NCI-H2196 treated with DMSO at 0.1 percent for 48 hours (cell line): Measurements from ENCODE around the gene SLC13A3.

Experiments
- DNase-seq: peaks from one replicate; lab custom pipeline; 2025; ENCODE audit not compliant: unreplicated experiment; lab: John Stamatoyannopoulos, UW

SLC13A3 gene, protein sequence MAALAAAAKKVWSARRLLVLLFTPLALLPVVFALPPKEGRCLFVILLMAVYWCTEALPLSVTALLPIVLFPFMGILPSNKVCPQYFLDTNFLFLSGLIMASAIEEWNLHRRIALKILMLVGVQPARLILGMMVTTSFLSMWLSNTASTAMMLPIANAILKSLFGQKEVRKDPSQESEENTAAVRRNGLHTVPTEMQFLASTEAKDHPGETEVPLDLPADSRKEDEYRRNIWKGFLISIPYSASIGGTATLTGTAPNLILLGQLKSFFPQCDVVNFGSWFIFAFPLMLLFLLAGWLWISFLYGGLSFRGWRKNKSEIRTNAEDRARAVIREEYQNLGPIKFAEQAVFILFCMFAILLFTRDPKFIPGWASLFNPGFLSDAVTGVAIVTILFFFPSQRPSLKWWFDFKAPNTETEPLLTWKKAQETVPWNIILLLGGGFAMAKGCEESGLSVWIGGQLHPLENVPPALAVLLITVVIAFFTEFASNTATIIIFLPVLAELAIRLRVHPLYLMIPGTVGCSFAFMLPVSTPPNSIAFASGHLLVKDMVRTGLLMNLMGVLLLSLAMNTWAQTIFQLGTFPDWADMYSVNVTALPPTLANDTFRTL

DNA sequence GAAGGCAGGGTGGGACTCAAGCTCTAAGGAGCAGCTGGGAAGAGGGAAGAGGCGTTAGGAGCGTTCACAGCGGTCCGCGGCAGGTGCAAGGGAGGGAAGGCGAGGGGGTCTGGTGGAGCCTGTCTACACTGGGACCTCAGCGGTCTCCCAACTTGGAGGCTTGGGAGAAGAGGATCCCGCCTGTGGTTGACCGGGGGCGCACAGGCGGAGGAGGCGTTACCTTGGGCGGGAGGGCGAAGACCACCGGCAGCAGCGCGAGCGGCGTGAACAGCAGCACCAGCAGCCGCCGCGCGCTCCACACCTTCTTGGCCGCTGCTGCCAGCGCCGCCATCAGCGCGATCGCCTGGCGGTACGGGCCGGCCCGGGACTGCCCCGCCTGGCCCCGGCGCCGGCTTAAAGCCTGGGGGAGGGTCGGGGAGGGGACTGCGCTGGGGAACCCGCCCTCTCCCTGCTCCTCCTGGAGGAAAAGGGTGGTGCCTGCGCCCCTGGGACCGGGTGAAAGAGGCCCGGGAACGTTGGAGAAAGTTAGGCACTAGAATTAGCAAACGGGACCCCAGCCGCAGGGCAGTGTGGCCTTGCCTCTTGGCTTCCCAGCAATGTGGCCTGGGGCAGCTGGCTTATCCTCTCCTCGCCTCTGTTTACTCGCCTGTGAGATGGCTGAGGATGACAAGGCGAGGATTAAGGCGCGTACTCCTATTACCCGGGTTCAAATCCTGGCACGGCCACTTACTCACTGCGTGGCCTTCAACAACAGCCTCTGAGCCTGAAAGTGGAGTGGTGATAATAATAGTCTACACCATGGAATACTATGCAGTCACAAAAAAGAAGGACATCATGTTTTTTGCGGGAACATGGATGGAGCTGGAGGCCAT is at the start of gene SLC13A3:
Gene SLC13A3, minus strand, starts transcription at position 369 of the 872 bp plus-strand sequence. Its CDS starts 38 bp downstream, at position 331.
- DNase-seq: no peak

DNA sequence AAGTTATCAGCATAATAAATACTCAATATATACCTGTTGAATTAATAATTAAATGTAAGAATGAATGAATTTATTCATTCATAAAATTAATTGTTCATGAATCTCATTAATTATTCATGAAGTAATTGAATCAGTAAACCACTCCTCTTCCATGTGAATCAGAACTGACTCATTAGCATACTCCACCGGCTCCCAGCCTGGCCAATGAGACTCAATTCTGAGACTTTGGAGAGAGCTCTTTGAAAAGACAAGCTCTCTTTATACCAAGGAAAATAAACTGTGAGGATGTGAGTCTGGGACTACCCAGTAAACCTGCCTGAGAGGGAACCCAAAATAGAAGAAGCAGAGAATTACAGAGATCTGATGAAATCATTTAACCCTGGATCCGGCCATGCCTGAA is 49.8 kb upstream of the SLC13A3 start:
- no peak for DNase-seq

DNA sequence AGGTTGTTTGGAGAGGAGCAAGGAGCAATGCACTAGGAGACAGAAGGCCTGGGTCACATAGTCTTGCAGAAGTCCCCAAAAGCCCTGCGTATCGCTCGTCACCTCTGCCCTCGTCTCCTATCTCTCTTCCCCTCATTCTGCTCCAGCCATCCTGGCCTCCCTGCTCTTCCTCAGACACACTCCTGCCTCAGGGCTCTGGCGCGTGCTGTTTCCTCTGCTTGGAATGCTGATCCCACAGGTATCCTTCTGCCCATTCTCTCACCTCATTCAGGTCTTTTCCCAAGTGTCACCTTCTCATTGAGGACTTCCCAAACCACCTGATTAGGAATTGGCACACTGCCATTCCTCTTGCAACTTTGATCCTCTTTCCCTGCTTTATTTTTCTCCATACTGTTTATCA is 49.2 kb upstream of the SLC13A3 start:
- DNase-seq: no peak

DNA sequence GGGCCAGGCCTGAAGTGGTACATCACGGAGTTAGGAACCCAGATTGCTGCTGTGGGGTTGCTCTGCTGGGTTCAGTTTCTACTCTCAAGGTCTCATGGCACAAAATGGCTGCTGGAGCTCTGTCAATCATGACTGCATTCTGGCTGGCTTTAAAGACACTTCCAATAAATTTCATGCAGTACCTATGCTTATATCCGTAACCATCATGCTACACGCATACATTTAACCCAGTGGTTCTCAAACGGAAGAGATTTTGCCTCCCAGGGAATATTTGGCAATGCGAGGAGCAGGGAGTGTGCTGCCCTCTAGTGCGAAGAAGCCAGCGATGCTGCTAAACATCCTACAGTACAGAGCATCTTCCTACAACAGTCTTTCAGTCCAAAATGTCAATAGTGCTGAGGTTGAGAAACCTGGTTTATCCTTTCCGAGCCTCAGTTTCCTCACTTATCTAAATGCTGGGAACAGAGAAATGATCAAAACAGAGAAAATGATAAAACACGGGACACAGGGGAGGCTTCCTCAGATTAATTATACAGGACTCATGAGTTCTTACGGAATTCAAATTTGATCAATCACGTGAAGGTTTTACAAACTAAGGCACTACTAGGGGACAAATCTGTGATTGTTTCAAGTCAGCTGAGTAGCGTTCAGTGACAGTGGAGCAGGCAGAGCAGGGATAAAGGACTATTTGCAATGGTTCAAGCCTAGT is 48.5 kb upstream of the SLC13A3 start:
- DNase-seq: no peak

DNA sequence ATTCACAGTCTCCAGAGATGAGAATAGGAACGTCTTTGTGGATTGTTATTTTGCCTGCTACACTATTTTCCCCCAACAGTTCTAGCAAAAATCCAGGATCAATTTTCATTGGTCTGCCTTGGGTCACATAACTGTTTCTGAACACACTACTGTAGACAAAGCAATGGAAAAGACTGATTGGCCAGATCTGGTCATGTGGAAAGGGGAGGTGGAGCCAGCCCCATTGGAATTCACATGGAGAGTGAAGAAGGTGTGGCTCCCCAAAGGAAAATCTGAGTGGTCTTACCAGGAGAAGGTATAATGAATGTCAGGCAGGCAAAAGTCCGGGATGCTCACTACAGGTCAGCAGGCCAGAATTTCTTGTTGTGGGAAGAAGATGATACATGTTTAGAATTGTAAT is 47.5 kb upstream of the SLC13A3 start:
- no peak for DNase-seq

DNA sequence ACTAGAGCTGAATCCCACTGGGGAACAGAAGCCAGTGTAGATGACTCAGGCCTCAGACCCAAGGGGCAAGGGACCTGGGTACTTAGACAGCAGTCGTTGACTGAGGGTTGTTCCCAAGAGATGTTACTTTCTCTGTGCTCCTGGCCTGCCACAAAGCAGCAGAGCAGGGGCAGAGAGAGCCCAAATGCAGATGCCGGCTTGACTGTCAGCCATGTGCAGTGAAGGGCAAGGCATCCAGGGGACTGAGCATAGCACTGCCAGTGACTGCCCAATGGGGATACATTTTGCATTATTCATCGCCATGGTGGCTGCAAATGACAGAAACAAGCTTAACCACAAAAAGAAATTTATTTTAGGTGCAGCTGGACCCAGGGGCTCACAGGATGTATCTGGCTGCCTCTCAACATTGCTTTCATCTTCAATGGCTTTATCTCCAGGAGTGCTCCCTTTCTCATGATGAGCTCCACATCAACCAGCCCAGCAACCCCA is 45.6 kb upstream of the SLC13A3 start:
- DNase-seq: no peak

DNA sequence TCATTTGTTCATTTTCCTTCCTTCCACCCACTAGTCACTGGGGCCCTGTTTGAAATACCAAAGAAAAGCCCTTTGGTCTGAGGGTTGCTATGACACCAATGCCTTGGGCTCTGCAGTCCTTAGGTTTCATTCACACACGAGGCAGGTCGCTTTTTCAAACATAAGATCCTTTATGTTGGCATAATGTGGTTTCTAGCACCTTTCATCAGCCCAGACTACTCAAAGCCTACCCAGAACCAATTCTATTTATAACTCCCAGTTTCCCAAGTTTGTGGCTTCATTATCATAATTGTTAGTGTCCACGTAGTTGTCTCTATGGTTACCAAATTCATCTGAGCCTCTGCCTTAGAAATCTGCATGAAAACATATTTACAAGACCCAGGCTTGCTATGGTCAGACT is 44.6 kb upstream of the SLC13A3 start:
- DNase-seq: peak; percentile 10

DNA sequence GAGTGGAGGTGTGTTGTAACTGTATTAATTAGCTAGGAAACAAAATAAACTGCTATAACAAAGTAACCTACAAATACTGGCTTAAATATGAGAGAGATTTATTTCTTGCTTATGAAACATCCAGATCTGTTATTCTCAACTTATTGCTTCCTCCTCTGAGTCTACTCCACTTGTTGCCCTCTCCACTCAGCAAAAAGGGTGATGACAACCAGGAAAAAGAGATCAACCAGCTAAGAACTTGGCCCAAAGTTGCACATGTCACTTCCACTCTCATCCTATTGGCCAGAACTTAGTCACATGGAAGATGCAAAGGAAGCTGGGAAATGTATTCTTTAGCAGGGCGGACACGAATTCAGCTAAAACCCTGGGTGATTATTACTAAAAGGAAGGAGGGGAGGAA is 43.2 kb upstream of the SLC13A3 start:
- DNase-seq: peak; percentile 23

DNA sequence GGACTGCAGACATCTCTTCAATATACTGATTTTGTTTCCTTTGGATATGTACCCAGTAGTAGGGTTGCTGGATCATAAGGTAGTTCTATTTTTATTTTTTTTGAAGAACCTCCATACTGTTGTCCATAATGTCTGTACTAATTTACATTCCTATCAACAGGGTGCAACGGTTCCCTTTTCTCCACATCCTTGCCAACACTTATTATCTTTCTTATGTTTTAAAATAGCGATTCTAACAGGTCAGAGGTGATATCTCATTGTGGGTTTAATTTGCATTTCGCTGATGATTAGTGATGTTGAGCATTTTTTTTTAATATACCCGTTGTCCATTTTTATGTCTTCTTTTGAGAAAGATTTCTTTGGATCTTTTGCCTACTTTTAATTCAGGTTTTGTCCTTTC is 39.9 kb upstream of the SLC13A3 start:
- DNase-seq: no peak

DNA sequence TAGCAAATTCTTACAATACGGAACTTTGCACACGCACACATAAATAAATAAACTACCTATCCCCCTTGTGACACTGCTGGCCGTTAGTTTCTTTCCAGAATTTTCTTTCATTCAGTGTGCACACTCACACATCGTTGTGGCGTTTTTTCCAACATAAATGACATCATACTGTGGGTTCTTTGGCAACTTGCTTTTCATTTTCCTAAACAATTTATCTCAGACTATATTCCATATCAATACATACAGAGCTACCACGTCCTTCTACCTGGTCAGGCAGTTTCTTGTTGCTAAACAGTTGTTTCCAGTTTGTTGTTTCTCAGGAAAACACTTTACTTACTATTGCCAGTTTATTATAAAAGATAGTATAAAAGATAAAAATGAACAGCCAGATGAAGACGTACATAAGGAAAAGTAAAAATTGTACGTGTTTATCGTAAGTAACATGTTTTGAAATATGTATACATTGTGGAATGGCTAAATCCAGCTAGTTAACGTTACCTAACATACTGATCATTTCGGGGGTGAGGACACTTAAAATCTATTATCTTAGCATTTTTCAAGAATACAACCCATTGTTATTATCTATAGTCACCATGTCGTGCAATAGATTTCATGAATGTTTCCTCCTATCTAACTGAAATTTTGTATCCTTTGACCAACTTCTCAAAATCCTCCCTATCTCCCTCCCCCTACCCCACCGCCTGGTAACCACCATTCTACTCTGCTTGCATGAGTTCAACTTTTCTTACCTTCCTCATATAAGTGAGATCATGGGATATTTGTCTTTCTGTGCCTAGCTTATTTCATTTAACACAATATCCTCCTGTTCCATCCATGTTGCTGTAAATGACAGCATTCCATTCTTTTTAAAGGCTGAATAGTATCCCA is 39.2 kb upstream of the SLC13A3 start:
- DNase-seq: no peak

DNA sequence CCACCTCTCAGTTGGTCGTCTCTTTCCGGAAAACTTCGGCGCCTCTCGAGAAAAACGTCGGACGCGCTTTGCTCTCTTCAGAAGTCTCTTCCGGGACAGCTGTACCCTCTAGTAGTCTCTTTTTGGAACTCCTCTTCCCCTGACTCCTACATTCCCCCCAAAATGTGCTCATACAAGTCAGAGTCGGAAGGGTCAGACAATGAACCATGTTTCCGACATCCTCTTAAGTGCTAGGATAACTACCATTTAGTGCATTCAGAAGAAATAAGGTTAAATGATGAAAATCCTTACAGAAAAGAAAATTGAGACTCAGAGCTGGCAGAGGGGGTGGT is 38.5 kb upstream of the SLC13A3 start:
- no peak for DNase-seq

DNA sequence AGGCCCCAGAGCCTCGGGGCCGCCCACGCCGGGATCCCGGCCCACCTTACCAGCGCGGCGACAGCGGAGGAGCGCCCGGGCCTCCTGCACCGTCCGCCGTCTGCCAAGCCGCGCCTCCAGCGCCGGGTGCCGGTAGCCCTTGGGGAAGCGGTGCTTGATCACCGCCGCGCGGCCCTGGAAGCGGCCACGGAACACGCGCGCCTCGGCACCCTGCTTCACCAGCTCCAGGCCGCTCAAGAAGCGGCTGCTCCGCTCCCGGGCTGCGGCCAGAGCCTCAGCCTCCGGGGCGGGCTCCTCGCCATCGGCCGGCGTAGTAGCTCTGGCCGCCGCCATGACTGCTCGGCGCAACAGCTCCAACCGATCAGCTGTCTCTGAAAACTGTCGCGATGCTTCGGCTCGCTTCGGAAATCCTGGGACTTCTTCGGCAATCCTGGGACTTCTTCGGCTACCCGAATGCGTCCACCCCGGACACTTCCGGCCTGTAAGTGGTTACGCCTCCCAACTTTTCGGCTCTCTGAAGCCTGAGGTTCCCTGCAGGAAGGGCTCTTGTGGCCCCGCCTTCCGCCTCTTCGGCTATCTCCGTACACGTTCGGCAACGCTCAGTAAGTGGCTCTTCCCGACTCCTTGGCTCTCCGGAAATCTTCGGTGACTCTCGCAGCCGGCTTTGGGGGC is 38.0 kb upstream of the SLC13A3 start, which contains the start of gene TP53RK:
Gene TP53RK, minus strand, starts transcription at position 363 of the 672 bp plus-strand sequence. Its CDS starts 30 bp downstream, at position 333.
- DNase-seq: peak; percentile 89

DNA sequence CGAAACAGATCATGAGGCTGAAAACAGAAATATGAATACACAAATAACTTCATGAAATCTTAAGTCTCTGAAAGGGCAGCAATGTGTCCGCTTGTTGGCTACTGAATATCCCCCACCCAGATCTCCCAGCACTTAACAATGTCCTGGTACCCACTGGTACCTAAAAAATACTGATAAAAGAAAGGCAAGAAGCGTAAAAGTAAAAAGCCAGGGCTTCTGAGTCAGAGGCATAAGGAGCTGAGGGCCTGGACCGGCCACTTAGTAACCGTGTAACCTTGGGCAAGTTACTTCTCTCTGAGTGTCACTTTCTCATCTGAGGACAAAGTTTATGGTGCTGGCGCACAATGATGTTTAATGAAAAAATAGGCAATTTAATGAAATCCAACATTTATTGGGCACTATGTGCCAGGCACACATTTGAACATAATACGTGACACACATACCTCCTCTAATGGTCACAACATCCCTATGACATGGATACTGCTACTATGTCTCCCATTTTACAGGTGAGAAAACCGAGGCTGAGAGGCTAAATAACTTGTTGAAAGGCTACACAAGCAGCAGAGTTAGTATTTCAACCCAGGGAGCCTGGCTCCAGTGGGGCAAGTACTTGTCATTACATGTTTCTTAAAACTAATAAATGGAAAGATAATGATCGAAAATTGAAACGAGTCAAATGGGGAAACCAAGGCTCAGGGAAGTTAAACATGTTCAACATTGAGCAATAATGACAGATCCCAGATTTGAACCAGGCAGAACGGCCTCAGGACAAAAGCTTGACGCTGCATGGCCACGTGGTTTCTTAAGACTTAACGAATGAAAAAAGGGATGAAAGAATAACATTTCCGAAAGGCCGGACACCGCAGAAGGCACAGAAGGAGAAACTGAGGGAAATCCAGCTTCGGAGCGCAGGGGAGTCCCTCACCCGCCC is 37.2 kb upstream of the SLC13A3 start:
- DNase-seq: no peak

DNA sequence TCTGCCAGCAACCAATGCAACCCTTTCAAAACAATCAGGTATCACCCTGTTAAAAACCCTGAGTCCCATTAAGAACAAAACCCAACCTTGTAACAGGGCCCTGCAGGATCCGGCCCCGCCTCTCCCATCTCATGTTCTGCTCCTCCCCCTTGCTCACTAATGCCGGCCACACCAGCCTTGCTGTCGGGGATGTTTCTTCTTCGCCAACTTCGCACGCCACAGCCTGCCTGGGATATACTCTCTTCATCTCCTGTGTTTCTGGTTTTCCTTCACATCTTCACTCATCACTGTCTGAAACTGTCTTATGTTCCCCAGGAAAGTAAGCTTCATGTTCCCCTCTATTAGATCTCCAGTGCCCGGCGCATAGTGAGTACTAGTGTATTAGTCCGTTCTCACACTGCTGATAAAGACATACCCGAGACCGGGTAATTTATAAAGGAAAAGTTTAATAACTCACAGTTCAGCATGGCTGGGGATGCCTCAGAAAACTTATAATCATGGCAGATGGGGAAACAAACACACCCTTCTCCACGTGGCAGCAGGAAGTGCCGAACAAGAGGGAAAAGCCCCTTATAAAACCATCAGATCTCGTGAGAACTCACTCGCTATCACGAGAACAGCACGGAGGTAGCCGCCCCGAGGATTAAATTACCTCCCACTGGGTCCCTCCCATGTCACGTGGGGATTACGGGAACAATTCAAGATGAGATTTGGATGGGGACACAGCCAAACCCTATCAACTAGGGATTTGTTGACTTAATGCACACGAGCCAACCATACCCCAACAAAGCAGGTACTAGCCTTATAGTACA is 32.9 kb upstream of the SLC13A3 start:
- no peak for DNase-seq

DNA sequence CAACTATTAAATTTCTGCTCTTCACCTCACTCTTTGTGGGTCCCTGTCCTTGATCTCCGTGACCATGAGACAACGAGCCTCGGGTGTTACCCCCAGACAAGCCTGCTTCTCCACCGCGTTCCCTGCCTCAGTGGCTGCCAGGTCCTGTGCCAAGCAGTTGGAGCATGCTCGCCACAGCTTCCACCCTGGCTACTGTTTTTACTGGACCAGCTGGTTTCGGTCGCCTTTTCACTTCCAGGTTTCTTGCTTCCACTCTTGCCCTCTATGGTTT is 32.3 kb upstream of the SLC13A3 start:
- no peak for DNase-seq

DNA sequence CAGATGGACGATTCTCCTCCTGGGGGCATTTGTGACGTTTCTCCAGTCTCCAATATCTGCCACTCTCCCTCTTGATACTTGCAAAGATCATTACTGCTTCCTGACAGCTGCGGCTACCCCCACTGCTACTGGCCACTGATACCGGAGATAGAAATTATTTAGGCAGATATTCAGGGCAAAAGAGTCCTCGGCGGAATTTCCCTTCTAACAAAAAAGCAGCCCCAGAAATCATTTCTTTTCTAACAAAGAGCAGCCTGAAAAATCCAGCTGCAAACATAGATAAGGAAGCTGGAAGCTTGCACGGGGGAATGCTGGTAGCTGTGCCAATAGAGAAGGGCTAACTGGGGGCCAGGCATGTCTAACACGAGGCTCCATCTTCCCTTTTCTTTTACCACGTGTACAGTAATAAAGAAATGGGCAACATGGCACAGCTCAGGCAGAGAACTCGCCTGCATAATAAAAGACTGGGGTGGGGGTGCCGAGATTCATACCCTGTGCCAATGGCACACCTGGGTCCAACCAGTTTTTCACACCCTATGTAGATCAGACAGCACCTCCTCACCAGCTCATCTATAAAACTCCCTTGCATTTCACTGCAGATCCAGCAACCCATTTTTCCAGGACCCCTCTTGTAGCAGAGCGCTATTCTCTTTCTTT is 31.9 kb upstream of the SLC13A3 start:
- no peak for DNase-seq
